MM.1S (cell line): ENCODE data around the gene CEP57.

Source experiments
- DNase-seq: peaks from one replicate; pipeline ENCODE4 v3.0.0-alpha.2; 2015
- H2AFZ ChIP-seq: fragments of 300-600 bp; sonication (generic); 2 replicates; pipeline ENCODE4 v1.6.0; 2016; ENCODE audit warnings: antibody characterized with exemption, low read length
- H3F3A ChIP-seq: fragments of 300-600 bp; sonication (generic); 2 replicates; pipeline ENCODE4 v1.6.1; 2016; ENCODE audit warnings: mild to moderate bottlenecking, antibody characterized with exemption, low read length, moderate library complexity, mixed read lengths; ENCODE audit not compliant: insufficient read depth
- H3K27ac ChIP-seq: fragments of 300-600 bp; sonication (generic); 2 replicates; pipeline ENCODE4 v1.5.1; 2016; ENCODE audit warnings: mild to moderate bottlenecking, low read length
- H3K27me3 ChIP-seq: fragments of 300-600 bp; sonication (generic); replicated peaks from 2 replicates; pipeline ENCODE4 v1.6.0; 2016; ENCODE audit warnings: low read length; ENCODE audit not compliant: insufficient read depth
- H3K36me3 ChIP-seq: fragments of 300-600 bp; sonication (generic); replicated peaks from 2 replicates; pipeline ENCODE4 v1.6.1; 2016; ENCODE audit warnings: mild to moderate bottlenecking, low read length, mixed read lengths; ENCODE audit not compliant: insufficient read depth
- H3K4me1 ChIP-seq: fragments of 300-600 bp; sonication (generic); 2 replicates; pipeline ENCODE4 v1.6.1; 2016; ENCODE audit warnings: low read length, mixed read lengths
- H3K4me2 ChIP-seq: fragments of 300-600 bp; sonication (generic); 2 replicates; pipeline ENCODE4 v1.6.0; 2016; ENCODE audit warnings: low read depth, low read length
- H3K4me3 ChIP-seq: fragments of 300-600 bp; sonication (generic); 2 replicates; pipeline ENCODE4 v1.5.1; 2016; ENCODE audit warnings: low read length, mixed read lengths
- H3K79me2 ChIP-seq: fragments of 300-600 bp; sonication (generic); 2 replicates; pipeline ENCODE4 v1.6.1; 2016; ENCODE audit warnings: mixed run types, low read length, mixed read lengths
- H3K9ac ChIP-seq: fragments of 300-600 bp; sonication (generic); 2 replicates; pipeline ENCODE4 v1.6.1; 2016; ENCODE audit warnings: low read length, mixed read lengths
- H3K9me2 ChIP-seq: fragments of 300-600 bp; sonication (generic); replicated peaks from 2 replicates; pipeline ENCODE4 v1.6.1; 2016; ENCODE audit warnings: mild to moderate bottlenecking, low read length, mixed read lengths; ENCODE audit not compliant: insufficient read depth
- H3K9me3 ChIP-seq: fragments of 300-600 bp; sonication (generic); replicated peaks from 2 replicates; pipeline ENCODE4 v1.6.1; 2016; ENCODE audit warnings: mild to moderate bottlenecking, low read length, mixed read lengths; ENCODE audit not compliant: insufficient read depth
- H4K20me1 ChIP-seq: fragments of 300-600 bp; sonication (generic); 2 replicates; pipeline ENCODE4 v1.6.1; 2016; ENCODE audit warnings: mild to moderate bottlenecking, low read length, moderate library complexity, mixed read lengths; ENCODE audit not compliant: insufficient read depth
- EZH2 ChIP-seq: fragments of 300-600 bp; sonication (generic); optimal IDR thresholded peaks from 2 replicates; pipeline ENCODE3; 2017; ENCODE audit warnings: low read depth, mild to moderate bottlenecking, antibody characterized with exemption, low read length, mixed read lengths
- EZH2phosphoT487 ChIP-seq: fragments of 300-600 bp; sonication (generic); IDR thresholded peaks from 2 replicates; pipeline ENCODE4 v1.6.1; 2018; ENCODE audit warnings: antibody characterized with exemption, low read length
- TF ChIP-seq, protein P1 (sequence below): fragments of 300-600 bp; sonication (generic); IDR thresholded peaks from 2 replicates; pipeline ENCODE4 v1.5.1; 2016; ENCODE audit warnings: antibody characterized with exemption, low read length, mixed read lengths

CEP57 gene

DNA sequence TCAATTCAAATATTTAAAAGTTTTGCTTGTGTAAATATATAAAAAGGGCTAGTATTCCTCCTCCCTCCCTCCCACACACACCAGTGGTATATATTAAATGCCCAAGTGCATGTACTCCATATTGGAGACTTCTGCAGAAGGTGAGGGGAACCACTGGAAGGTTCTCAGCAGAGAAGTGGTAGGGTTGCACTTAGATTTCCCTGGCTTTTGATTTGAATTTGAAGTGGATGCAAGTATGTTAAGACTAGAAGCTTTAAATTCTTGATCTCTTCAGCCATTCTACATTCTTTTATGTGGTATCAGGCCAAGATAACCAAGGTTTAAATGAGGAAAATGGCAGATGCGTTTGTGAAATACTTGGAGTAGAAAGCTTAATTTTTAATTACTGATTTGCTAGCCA is 43.1 kb downstream of the CEP57 start:
- Histone ChIP-seq H3K9me2 (no peaks in the 10 kb centered on the region), H3K9ac (no peak overlapping the region), H3F3A (no peaks in the 10 kb centered on the region), H3K27me3 (no peaks in the 10 kb centered on the region), H3K79me2 (no peaks in the 10 kb centered on the region), H3K27ac (no peak overlapping the region), H3K4me3 (no peak overlapping the region), H2AFZ (no peak overlapping the region), H3K36me3 (no peaks in the 10 kb centered on the region; the same call in 1 of the 2 replicates), H3K4me1 (no peaks in the 10 kb centered on the region), H4K20me1 (no peaks in the 10 kb centered on the region), H3K9me3 (no peaks in the 10 kb centered on the region), H3K4me2 (no peak overlapping the region)
- no peak for TF ChIP-seq EZH2
- TF ChIP-seq, protein P1, sequence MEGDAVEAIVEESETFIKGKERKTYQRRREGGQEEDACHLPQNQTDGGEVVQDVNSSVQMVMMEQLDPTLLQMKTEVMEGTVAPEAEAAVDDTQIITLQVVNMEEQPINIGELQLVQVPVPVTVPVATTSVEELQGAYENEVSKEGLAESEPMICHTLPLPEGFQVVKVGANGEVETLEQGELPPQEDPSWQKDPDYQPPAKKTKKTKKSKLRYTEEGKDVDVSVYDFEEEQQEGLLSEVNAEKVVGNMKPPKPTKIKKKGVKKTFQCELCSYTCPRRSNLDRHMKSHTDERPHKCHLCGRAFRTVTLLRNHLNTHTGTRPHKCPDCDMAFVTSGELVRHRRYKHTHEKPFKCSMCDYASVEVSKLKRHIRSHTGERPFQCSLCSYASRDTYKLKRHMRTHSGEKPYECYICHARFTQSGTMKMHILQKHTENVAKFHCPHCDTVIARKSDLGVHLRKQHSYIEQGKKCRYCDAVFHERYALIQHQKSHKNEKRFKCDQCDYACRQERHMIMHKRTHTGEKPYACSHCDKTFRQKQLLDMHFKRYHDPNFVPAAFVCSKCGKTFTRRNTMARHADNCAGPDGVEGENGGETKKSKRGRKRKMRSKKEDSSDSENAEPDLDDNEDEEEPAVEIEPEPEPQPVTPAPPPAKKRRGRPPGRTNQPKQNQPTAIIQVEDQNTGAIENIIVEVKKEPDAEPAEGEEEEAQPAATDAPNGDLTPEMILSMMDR, result no peak
- no peak for TF ChIP-seq EZH2phosphoT487
- no peak for DNase-seq

GRCh38 chr11:95835351-95835750 is 45.1 kb downstream of the CEP57 start:
- H3K4me2 ChIP-seq, result no peak overlapping the region
- H3K4me3 ChIP-seq, result no peak overlapping the region
- H3K27me3 ChIP-seq, result no peaks in the 10 kb centered on the region
- no peaks in the 10 kb centered on the region for H3K9me2 ChIP-seq
- no peaks in the 10 kb centered on the region for H3F3A ChIP-seq
- no peaks in the 10 kb centered on the region for H4K20me1 ChIP-seq
- no peak overlapping the region for H2AFZ ChIP-seq
- H3K27ac ChIP-seq, result no peak overlapping the region
- no peak for DNase-seq
- no peaks in the 10 kb centered on the region for H3K36me3 ChIP-seq
- no peaks in the 10 kb centered on the region for H3K79me2 ChIP-seq
- no peaks in the 10 kb centered on the region for H3K9me3 ChIP-seq
- TF ChIP-seq EZH2 (no peak), EZH2phosphoT487 (no peak)
- TF ChIP-seq, protein P1, result no peak
- H3K9ac ChIP-seq, result no peak overlapping the region
- H3K4me1 ChIP-seq, result no peaks in the 10 kb centered on the region

GRCh38 chr11:95835768-95836488 is 45.6 kb downstream of the CEP57 start:
- no peak overlapping the region for H3K4me2 ChIP-seq
- H2AFZ ChIP-seq, result no peak overlapping the region
- no peaks in the 10 kb centered on the region for H3K36me3 ChIP-seq
- H3F3A ChIP-seq, result no peaks in the 10 kb centered on the region
- H3K9me3 ChIP-seq, result no peaks in the 10 kb centered on the region
- DNase-seq, result peak; percentile 63
- no peak overlapping the region for H3K9ac ChIP-seq
- H3K27me3 ChIP-seq, result no peaks in the 10 kb centered on the region
- H3K9me2 ChIP-seq, result no peaks in the 10 kb centered on the region
- no peak overlapping the region for H3K4me3 ChIP-seq
- H4K20me1 ChIP-seq, result no peaks in the 10 kb centered on the region
- no peak for TF ChIP-seq EZH2phosphoT487
- TF ChIP-seq, protein P1, result peak; percentile 89
- H3K4me1 ChIP-seq, result no peaks in the 10 kb centered on the region
- no peaks in the 10 kb centered on the region for H3K79me2 ChIP-seq
- H3K27ac ChIP-seq, result no peak overlapping the region
